Activated T-helper 2 cell treated with anti-CD3 and anti-CD28 coated beads, Interferon-gamma antibody, Interleukin-2, Interleukin-4, amounts not matched to agents 10 μg/mL and 5 μg/mL and 100 μg/mL, durations not matched to agents 14 hours and 24 hours and 36 hours (primary cell): Measurements from ENCODE around the gene REXO1. TPM values are rescaled to one million over a fixed set of nuclear protein-coding genes. Genes with fewer than 3 reads are reported as not detected.
"Not testable (repeated sequence)": the region's sequence is repeated elsewhere in the genome, so short reads cannot be mapped to it uniquely, and the experiment has no call there.

Source experiments
- DNase-seq: peaks from one replicate; pipeline ENCODE4 v3.0.0; 2021; ENCODE audit warnings: low spot score
- H3K27ac Mint-ChIP-seq: one replicate; pipeline ENCODE4 v1.8.0; 2021; ENCODE audit warnings: mixed read lengths
- H3K27me3 Mint-ChIP-seq: one replicate; pipeline ENCODE4 v1.8.0; 2021; ENCODE audit warnings: low read depth, mixed read lengths
- H3K36me3 Mint-ChIP-seq: one replicate; pipeline ENCODE4 v1.8.0; 2021; ENCODE audit warnings: low read depth, mixed read lengths
- H3K4me1 Mint-ChIP-seq: one replicate; pipeline ENCODE4 v1.8.0; 2021; ENCODE audit warnings: low read depth, mixed read lengths
- H3K4me3 Mint-ChIP-seq: one replicate; pipeline ENCODE4 v1.8.0; 2021; ENCODE audit warnings: low read depth, mild to moderate bottlenecking, moderate library complexity, mixed read lengths
- H3K9me3 Mint-ChIP-seq: one replicate; pipeline ENCODE4 v1.8.0; 2021; ENCODE audit warnings: mixed read lengths
- intact Hi-C: fragments of 100-400 bp; cut with micrococcal nuclease; formaldehyde crosslinking; loops from one replicate; pipeline ENCODE4 v1.15.1; 2023
- total RNA-seq: library from RNA; stranded (reverse); gene quantifications from 2 replicates; pipeline ENCODE4 v1.2.3, GENCODE V29; 2022

Gene REXO1
- total RNA-seq, 1 donor from 2014 or later = 55.2 TPM

DNA sequence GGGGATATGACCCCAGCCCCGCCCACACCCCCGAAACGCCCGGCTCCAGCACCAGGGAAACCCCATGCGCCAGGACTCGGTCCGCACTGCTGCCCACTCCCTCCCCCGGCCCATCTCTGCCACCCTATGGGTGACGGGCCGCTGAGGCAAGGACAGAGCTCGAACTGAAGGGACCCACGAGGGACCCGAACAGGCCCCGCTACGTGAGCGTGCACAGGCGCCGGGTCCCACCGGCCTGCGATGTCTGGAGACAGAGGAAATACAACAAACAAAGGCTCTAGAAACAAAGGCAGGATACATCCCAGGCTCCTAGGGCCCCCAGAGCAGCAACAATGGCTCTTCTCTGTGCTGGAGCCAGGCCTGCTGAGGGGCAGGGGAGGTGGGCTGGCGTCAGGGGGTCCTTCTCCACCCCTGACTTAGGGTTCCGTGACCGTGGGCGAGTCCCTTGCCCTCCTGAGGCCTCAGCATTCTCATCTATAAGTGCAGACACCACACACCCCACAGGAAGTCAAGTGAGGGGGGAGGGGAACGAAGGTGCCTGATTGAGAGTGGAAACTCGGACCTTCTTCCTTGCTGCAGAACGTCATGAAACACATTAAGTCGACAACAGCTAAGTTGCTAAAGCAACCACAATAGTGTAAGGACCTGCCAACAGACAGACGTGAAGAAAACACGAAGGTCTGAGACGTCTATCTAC, 34.0 kb upstream of the REXO1 start:
- Mint-ChIP-seq H3K9me3 (no peaks in the 10 kb centered on the region), H3K36me3 (peaks cover 16% of the 10 kb centered on the region), H3K27ac (peak overlapping the region; percentile 96), H3K4me3 (peak overlapping the region; percentile 99), H3K4me1 (peaks cover 24% of the 10 kb centered on the region), H3K27me3 (no peaks in the 10 kb centered on the region)
- DNase-seq = peak; percentile 80
- intact Hi-C loops = no loop called here

DNA sequence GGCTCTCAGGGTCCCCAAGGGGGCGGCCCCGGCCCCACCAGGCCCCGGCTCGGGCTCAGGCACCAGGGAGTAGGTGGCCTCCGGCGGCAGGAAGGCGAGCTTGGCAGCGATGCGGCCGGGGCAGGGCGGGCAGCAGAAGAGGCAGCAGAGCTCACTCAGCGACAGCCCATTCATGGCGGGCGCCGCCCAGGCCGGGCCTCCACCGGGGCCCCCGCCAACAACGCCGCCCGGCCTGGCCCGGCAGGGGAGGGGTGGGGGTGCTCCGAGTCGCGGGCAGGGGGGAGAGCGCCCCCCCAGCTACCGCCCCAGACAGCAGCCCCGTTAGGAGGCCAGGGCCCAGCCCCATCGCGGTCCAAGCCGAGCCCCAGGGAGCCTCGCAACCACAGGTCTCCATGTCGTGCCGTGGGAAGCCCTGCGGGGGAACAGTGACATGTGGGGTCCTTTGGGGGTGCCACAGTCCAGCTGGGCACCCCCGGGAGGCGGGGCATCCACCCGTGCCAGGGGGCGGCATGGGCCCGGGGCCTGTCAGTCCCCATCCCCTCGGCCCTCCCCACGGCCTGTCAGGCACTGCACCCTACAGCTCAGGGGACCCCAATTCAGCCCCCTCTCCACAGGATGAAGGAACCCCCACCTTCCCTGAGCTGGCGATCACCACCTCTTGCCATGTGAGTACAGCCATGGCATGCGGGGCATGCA, 33.3 kb upstream of the REXO1 start:
- H3K27ac Mint-ChIP-seq = peak overlapping the region; percentile 96
- peak overlapping the region; percentile 99 for H3K4me3 Mint-ChIP-seq
- intact Hi-C loops, H3K9me3 Mint-ChIP-seq, H3K27me3 Mint-ChIP-seq, DNase-seq: not testable (repeated sequence)
- H3K36me3 Mint-ChIP-seq = peaks cover 16% of the 10 kb centered on the region
- peaks cover 24% of the 10 kb centered on the region for H3K4me1 Mint-ChIP-seq

DNA sequence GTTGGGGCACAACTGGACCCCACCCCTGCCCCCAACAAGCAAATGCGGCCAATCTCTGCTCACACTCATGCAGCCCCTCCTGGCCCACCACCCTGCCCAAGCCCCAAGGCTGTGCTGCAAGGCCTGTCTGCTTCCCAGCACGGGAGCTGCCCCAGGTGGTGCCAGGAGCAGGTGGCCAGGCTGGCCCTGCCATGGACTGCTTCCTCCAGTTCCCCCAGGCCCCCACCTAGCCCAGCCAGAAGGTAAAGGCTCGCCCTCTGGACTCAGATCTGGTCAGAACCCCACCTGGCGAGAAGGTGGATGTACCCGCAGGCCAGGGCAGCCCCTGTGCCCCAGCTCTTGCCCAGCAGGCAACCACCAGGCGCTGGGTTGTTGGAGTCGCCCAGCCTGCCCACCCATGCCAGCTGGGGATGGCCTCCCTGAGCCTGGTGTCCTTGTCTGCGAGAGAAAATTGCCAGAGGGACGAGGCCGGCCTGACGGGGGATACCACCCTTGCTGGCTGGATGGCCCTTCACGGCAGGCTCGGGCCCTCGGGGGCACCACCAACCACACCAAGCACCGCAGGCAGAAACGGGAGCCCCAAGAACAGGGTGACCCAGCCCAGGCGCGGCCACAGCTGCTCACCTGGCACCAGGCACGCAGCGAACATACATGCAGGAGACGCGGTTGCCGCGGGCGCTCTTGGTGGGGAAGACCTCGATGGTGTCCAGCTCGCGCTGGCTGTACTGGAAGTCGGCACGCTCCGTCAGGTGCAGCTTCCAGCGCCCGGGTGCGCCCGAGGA, 32.5 kb upstream of the REXO1 start:
- peaks cover 26% of the 10 kb centered on the region for H3K4me1 Mint-ChIP-seq
- intact Hi-C loops = no loop called here
- H3K4me3 Mint-ChIP-seq = no peak overlapping the region

DNA sequence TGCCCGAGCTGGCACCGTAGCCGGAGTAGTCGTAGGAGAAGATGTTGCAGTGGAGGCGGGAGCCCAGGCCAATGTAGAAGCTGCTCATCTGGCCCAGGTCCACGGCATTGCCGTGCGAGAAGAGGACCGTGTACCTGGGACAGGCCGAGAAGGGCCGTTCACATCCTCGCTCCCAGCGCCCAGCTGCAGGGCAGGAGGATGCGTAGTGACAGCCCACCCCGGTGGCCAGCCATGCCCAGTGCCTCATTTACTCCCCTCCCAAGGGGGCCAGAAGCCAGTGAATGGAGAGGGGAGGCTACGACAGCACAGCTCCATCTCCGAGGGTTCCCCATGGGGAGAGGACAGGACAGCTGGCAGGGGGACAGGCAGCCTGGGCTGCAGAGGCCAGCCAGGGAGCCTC, 31.7 kb upstream of the REXO1 start:
- H3K27ac Mint-ChIP-seq, DNase-seq, H3K27me3 Mint-ChIP-seq, H3K9me3 Mint-ChIP-seq: not testable (repeated sequence)
- peak overlapping the region; percentile 17 for H3K4me3 Mint-ChIP-seq
- peaks cover 25% of the 10 kb centered on the region for H3K4me1 Mint-ChIP-seq
- intact Hi-C loops = loop anchor here (5.0 kb wide), 1 partner anchor 202 kb away; no protein-coding TSS in a partner anchor
- peaks cover 22% of the 10 kb centered on the region for H3K36me3 Mint-ChIP-seq

More for the DNA sequence above, 32.5 kb upstream of the REXO1 start:
- peak overlapping the region; percentile 17 for H3K27ac Mint-ChIP-seq
- H3K9me3 Mint-ChIP-seq = no peaks in the 10 kb centered on the region
- no peaks in the 10 kb centered on the region for H3K27me3 Mint-ChIP-seq
- DNase-seq = no peak
- peaks cover 16% of the 10 kb centered on the region for H3K36me3 Mint-ChIP-seq

DNA sequence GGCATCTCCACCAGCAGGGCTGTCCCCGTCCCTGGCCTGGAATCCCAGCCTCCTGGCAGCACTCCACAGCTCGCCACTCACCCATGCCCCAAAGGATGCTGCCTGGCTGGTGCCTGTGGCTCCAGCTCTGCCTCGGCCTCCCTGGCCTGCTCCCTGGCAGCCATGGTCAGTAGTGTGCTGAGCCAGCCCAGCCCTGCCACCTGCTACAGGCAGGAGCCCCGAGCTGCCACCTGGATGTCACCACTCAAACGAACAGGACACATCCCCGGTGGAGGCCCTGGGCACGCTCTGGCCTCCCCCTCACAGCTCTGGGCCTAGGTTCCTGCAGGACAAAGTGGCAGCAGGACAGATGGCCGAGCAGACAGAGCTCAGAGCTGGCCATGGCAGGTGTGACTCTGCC, 30.3 kb upstream of the REXO1 start:
- intact Hi-C loops = loop anchor here (5.0 kb wide), 1 partner anchor 204 kb away; no protein-coding TSS in a partner anchor
- not testable (repeated sequence) for H3K27ac Mint-ChIP-seq, H3K4me3 Mint-ChIP-seq

DNA sequence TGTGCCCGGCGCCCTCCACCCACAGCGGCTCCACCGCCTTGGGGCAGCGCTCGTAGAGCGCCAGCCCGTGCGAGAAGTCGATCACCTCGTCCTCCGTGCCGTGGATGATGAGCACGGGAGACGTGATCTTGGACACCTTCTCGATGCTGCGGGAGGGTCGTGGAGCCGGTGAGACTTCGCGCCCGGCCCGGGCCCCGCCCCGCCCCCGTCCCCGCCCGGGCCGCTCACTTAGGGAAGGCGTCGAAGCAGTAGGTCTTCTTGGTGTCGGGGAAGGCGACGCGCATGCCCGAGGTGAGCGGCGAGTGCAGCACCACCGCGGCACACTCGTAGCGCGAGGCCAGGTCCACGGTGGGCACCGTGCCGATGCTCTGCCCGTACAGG, 29.0 kb upstream of the REXO1 start:
- peaks cover 12% of the 10 kb centered on the region for H3K4me1 Mint-ChIP-seq
- H3K4me3 Mint-ChIP-seq, H3K9me3 Mint-ChIP-seq, H3K27ac Mint-ChIP-seq, H3K27me3 Mint-ChIP-seq, DNase-seq: not testable (repeated sequence)
- intact Hi-C loops = loop anchor here (5.0 kb wide), 1 partner anchor 205 kb away; no protein-coding TSS in a partner anchor
- H3K36me3 Mint-ChIP-seq = peaks cover 26% of the 10 kb centered on the region

More for the DNA sequence above, 30.3 kb upstream of the REXO1 start:
- H3K9me3 Mint-ChIP-seq, H3K27me3 Mint-ChIP-seq, DNase-seq: not testable (repeated sequence)
- H3K4me1 Mint-ChIP-seq = peaks cover 26% of the 10 kb centered on the region
- peaks cover 25% of the 10 kb centered on the region for H3K36me3 Mint-ChIP-seq

DNA sequence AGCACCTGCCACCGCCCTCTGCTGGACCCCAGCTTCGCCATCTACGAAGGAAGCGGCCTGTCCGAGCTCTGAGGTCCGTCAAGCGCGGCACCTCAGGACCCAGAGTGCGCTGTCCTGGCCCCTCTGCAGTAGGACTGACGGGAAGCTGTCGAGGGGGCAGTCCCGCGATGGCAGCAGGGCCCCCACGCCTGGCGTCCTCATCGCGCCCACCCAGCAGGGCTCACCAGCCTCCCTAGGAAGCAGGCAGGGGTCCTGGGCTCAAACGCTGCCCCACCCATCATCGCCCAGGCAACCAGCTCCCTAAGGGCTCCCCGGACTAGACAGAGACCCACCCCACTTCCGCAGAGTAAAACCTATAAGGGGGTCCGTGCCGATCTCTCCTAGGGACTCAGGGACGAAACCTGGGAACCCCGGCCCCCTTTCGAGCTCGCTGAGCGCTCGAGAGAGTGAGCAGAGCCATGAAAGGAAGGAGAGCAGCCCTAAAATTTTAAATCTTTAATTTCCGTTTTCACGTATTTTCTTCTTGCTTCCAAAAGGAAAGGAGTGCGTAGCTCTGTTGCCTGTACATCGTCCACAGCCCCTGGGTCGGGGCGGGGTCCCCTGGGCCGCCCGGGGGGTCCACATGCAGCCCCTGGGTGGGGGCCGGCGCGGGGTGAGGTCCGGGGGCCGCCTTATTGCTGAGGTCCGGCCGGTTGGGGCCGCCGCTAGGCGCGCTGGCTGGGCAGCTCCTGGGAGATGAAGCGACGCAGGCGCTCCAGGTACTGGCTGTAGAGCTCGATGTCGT, 28.4 kb upstream of the REXO1 start:
- H3K36me3 Mint-ChIP-seq = peaks cover 26% of the 10 kb centered on the region
- H3K27me3 Mint-ChIP-seq, H3K9me3 Mint-ChIP-seq, DNase-seq: not testable (repeated sequence)
- H3K4me1 Mint-ChIP-seq = peaks cover 12% of the 10 kb centered on the region
- H3K27ac Mint-ChIP-seq = peak overlapping the region; percentile 76
- intact Hi-C loops = loop anchor here (5.0 kb wide), 1 partner anchor 206 kb away; no protein-coding TSS in a partner anchor
- peak overlapping the region; percentile 99 for H3K4me3 Mint-ChIP-seq

DNA sequence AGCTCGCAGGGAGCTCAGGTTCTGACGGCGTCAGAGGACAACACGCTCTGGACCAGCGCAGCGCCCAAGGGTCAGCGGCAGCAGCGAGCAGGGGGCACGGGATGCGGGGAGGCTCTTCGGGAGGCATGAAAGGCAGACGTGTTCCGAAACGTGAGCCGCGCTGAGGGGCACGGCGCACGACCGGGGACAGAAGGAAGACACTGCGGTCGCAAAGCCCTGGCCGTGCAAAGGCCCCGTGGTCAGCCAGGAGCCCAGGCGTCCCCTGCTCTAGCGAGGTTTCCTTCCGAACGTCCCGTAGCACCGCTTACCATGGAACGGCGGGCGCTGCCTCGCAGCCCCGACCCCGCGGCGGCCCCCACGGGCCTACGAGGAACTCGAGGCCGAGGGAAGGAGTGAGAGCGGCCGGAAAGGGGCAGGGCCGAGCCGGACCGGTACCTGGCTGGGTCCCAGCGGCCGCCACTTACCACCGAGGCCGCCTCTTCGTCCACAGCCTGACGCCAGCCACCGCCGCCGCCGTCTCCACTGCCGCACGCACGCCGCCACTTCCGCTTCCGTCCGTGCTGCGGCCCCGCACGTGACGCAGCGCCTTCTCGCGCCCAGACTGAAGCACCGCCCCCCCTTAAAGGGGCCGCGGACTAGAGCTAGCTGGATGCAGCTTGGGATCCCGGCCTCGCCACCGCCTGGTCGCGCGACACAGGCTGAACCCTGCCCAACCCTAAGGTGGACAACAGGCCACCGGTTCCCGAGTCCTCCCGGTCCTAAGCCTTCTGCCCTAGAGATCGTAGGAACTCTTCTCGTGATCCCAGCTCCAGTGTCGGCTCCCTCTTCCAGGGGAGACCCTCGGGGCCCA, 27.6 kb upstream of the REXO1 start:
- H3K27ac Mint-ChIP-seq = peak overlapping the region; percentile 95
- H3K27me3 Mint-ChIP-seq = no peaks in the 10 kb centered on the region
- H3K4me1 Mint-ChIP-seq = peaks cover 12% of the 10 kb centered on the region
- peak; percentile 86 for DNase-seq
- intact Hi-C loops = loop anchor here (5.0 kb wide), 1 partner anchor 206 kb away; no protein-coding TSS in a partner anchor
- peak overlapping the region; percentile 99 for H3K4me3 Mint-ChIP-seq
- no peaks in the 10 kb centered on the region for H3K9me3 Mint-ChIP-seq
- H3K36me3 Mint-ChIP-seq = peaks cover 26% of the 10 kb centered on the region

DNA sequence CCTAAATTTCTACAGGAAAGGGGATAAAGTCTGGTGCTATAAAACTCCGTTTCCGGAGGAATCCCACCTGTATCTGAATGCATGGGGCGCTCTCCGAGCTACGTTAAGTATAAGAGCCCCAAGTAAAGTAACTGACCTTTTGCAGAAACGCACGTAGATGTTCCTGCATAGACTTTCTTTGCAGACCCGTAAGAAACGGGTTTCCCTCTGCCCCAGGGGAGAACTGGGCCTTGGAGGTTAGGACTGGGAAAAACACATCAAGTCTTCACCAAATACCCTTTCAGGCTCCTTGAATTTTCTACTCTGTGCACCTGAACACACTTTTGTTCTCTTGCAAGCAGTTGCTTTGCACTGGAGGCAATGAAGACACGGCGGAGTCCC, 27.0 kb upstream of the REXO1 start:
- H3K36me3 Mint-ChIP-seq = peaks cover 28% of the 10 kb centered on the region
- intact Hi-C loops = loop anchor here (5.0 kb wide), 1 partner anchor 207 kb away; no protein-coding TSS in a partner anchor
- peaks cover 12% of the 10 kb centered on the region for H3K4me1 Mint-ChIP-seq
- H3K27ac Mint-ChIP-seq = peak overlapping the region; percentile 95
- not testable (repeated sequence) for H3K27me3 Mint-ChIP-seq, DNase-seq, H3K9me3 Mint-ChIP-seq
- H3K4me3 Mint-ChIP-seq = peak overlapping the region; percentile 99

DNA sequence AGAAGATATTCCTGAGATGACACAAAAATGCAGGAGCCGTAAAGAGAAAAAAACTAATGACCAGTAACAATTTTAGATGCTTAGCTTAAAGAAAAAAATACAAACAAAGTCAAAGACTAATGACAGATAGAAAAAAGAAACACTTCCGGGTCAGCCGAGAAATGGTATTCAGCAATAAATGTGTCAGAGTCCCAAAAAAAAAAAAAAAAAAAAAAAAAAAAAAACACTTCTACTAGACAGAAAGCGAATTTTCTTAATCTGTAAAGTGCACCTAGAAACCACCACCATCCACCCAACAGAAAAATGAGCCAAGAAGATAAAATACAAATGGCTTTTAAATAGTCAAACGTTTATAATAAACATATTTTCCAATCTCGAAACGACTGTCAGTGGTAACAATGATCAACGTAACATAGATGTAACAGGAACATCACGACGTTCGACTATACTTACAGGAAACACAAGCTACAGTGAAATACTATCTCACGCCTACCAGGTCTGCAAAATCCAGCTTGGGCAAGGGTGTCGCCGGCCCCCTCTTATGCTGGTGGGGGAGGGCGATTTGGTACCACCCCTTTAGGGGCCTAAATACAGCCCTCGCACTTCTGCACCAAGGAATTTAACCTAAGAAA, 26.4 kb upstream of the REXO1 start:
- no peak for DNase-seq
- H3K36me3 Mint-ChIP-seq = peaks cover 31% of the 10 kb centered on the region
- peaks cover 12% of the 10 kb centered on the region for H3K4me1 Mint-ChIP-seq
- H3K27me3 Mint-ChIP-seq = no peaks in the 10 kb centered on the region
- H3K9me3 Mint-ChIP-seq = no peaks in the 10 kb centered on the region
- intact Hi-C loops = loop anchor here (5.0 kb wide), 1 partner anchor 208 kb away; no protein-coding TSS in a partner anchor
- peak overlapping the region; percentile 99 for H3K4me3 Mint-ChIP-seq
- peak overlapping the region; percentile 95 for H3K27ac Mint-ChIP-seq
